H9 (cell line): ENCODE data around the gene SLC9A4. TPM values are rescaled to one million over a fixed set of nuclear protein-coding genes. Genes with fewer than 3 reads are reported as not detected.
A peak's percentile ranks its signal among the peaks of the same experiment; 100 is the strongest.
"Not testable (repeated sequence)": the region's sequence is repeated elsewhere in the genome, so short reads cannot be mapped to it uniquely, and the experiment has no call there.

Experiments
- DNase-seq: peaks from one replicate; pipeline ENCODE4 v3.0.0-alpha.2; 2017
- H2AFZ ChIP-seq: one replicate; pipeline ENCODE4 v1.6.1; 2013; ENCODE audit warnings: mild to moderate bottlenecking, low read length, control low read depth, moderate library complexity
- H2AK5ac ChIP-seq: 2 replicates; pipeline ENCODE4 v1.6.1; 2013; ENCODE audit warnings: low read length, control low read depth, mixed read lengths; ENCODE audit not compliant: insufficient read length
- H2BK120ac ChIP-seq: one replicate; pipeline ENCODE4 v1.6.1; 2013; ENCODE audit warnings: low read depth, mild to moderate bottlenecking, low read length, control low read depth, inconsistent platforms; ENCODE audit not compliant: poor library complexity, severe bottlenecking
- H2BK12ac ChIP-seq: 2 replicates; pipeline ENCODE4 v1.6.1; 2013; ENCODE audit warnings: low read length, control low read depth, mixed read lengths, low read depth; ENCODE audit not compliant: insufficient read length
- H2BK15ac ChIP-seq: 2 replicates; pipeline ENCODE4 v1.6.1; 2013; ENCODE audit warnings: low read depth, low read length, control low read depth
- H2BK20ac ChIP-seq: one replicate; pipeline ENCODE4 v1.6.1; 2013; ENCODE audit warnings: low read depth, mild to moderate bottlenecking, low read length, control low read depth, inconsistent platforms; ENCODE audit not compliant: poor library complexity, severe bottlenecking
- H2BK5ac ChIP-seq: 2 replicates; pipeline ENCODE4 v1.6.1; 2013; ENCODE audit warnings: low read length, control low read depth, mixed read lengths; ENCODE audit not compliant: insufficient read length
- H3K14ac ChIP-seq: 2 replicates; pipeline ENCODE4 v1.6.1; 2013; ENCODE audit warnings: low read length, control low read depth; ENCODE audit not compliant: insufficient read depth
- H3K18ac ChIP-seq: 2 replicates; pipeline ENCODE4 v1.6.1; 2013; ENCODE audit warnings: low read depth, mild to moderate bottlenecking, mixed read lengths, low read length, control low read depth; ENCODE audit not compliant: insufficient read length
- H3K23ac ChIP-seq: 2 replicates; pipeline ENCODE4 v1.6.1; 2013; ENCODE audit warnings: low read length, control low read depth, mixed read lengths, low read depth; ENCODE audit not compliant: insufficient read length
- H3K23me2 ChIP-seq: 2 replicates; pipeline ENCODE4 v1.6.1; 2013; ENCODE audit warnings: low read depth, mild to moderate bottlenecking, mixed read lengths, low read length, control low read depth; ENCODE audit not compliant: insufficient read length, poor library complexity, severe bottlenecking
- H3K27ac ChIP-seq: 2 replicates; pipeline ENCODE4 v1.5.1; 2013; ENCODE audit warnings: low read length, control low read depth, mixed read lengths, low read depth; ENCODE audit not compliant: insufficient read length
- H3K27me3 ChIP-seq: 2 replicates; pipeline ENCODE4 v1.6.1; 2013; ENCODE audit warnings: low read length, control low read depth, inconsistent platforms; ENCODE audit not compliant: insufficient read depth
- H3K4ac ChIP-seq: 2 replicates; pipeline ENCODE4 v1.6.1; 2013; ENCODE audit warnings: low read depth, mild to moderate bottlenecking, control low read depth, inconsistent platforms, low read length, moderate library complexity
- H3K4me1 ChIP-seq: 2 replicates; pipeline ENCODE4 v1.6.1; 2013; ENCODE audit warnings: low read length, control low read depth, inconsistent platforms; ENCODE audit not compliant: insufficient read depth
- H3K4me2 ChIP-seq: 2 replicates; pipeline ENCODE4 v1.6.1; 2013; ENCODE audit warnings: low read length, control low read depth, mixed read lengths; ENCODE audit not compliant: insufficient read length, insufficient read depth
- H3K56ac ChIP-seq: 2 replicates; pipeline ENCODE4 v1.6.1; 2013; ENCODE audit warnings: low read depth, mild to moderate bottlenecking, mixed read lengths, low read length, control low read depth; ENCODE audit not compliant: insufficient read length
- H3K79me1 ChIP-seq: 2 replicates; pipeline ENCODE4 v1.6.1; 2013; ENCODE audit warnings: low read depth, mild to moderate bottlenecking, moderate library complexity, low read length, control low read depth, inconsistent platforms; ENCODE audit not compliant: insufficient read depth, poor library complexity, severe bottlenecking
- H3K79me2 ChIP-seq: 2 replicates; pipeline ENCODE4 v1.6.1; 2013; ENCODE audit warnings: low read length, control low read depth, inconsistent platforms; ENCODE audit not compliant: insufficient read depth
- H3K9ac ChIP-seq: 2 replicates; pipeline ENCODE4 v1.6.1; 2013; ENCODE audit warnings: low read length, control low read depth, mixed read lengths; ENCODE audit not compliant: insufficient read length; ENCODE audit errors: extremely low read depth
- H3K9me3 ChIP-seq: one replicate; pipeline ENCODE4 v1.6.1; 2013; ENCODE audit warnings: low read depth, low read length, inconsistent platforms; ENCODE audit not compliant: control insufficient read depth
- H3T11ph ChIP-seq: one replicate; pipeline ENCODE4 v1.6.1; 2013; ENCODE audit warnings: mild to moderate bottlenecking, low read length, control low read depth, inconsistent platforms
- H4K20me1 ChIP-seq: one replicate; pipeline ENCODE4 v1.6.1; 2013; ENCODE audit not compliant: control insufficient read depth, insufficient read length, insufficient read depth
- H4K5ac ChIP-seq: 2 replicates; pipeline ENCODE4 v1.6.1; 2013; ENCODE audit warnings: low read depth, mild to moderate bottlenecking, mixed read lengths, low read length, control low read depth; ENCODE audit not compliant: insufficient read length
- H4K8ac ChIP-seq: replicated peaks from 2 replicates; pipeline ENCODE4 v1.6.1; 2013; ENCODE audit warnings: low read length, control low read depth, mixed read lengths, low read depth; ENCODE audit not compliant: insufficient read length
- H4K91ac ChIP-seq: 2 replicates; pipeline ENCODE4 v1.6.1; 2013; ENCODE audit warnings: low read depth, mild to moderate bottlenecking, moderate library complexity, mixed read lengths, low read length, control low read depth; ENCODE audit not compliant: insufficient read length
- H3K27ac Mint-ChIP-seq, 3 experiments: 2 replicates in 2 of 3; 3 replicates in 1 of 3; pipeline ENCODE4 v1.8.0; 2020 to 2021; ENCODE audit warnings: mixed read lengths in 3 of 3, mild to moderate bottlenecking in 1 of 3, moderate library complexity in 1 of 3
- H3K27me3 Mint-ChIP-seq: 2 replicates; pipeline ENCODE4 v1.8.0; 2021; ENCODE audit warnings: low read depth, mild to moderate bottlenecking, moderate library complexity, mixed read lengths
- H3K36me3 Mint-ChIP-seq, 3 experiments: 2 replicates in 2 of 3; 3 replicates in 1 of 3; pipeline ENCODE4 v1.8.0; 2020 to 2021; ENCODE audit warnings: low read depth in 3 of 3, mixed read lengths in 3 of 3; ENCODE audit not compliant: insufficient read depth in 1 of 3
- H3K4me1 Mint-ChIP-seq, 2 experiments: 2 replicates each; pipeline ENCODE4 v1.8.0; 2020; ENCODE audit warnings: mixed read lengths in 2 of 2
- H3K4me3 Mint-ChIP-seq, 2 experiments: 2 replicates in 1 of 2; 3 replicates in 1 of 2; pipeline ENCODE4 v1.8.0; 2020 to 2021; ENCODE audit warnings: mild to moderate bottlenecking in 2 of 2, mixed read lengths in 2 of 2, moderate library complexity in 1 of 2
- H3K9me3 Mint-ChIP-seq, 2 experiments: 2 replicates in 1 of 2; 3 replicates in 1 of 2; pipeline ENCODE4 v1.8.0; 2020; ENCODE audit warnings: mild to moderate bottlenecking in 2 of 2, mixed read lengths in 2 of 2, moderate library complexity in 1 of 2
- WGBS: extraction: QIAGEN DNeasy Blood & Tissue Kit; methylation state at CpG from one replicate; pipeline ENCODE4 v1.1.7; 2013; ENCODE audit warnings: missing lambda C conversion rate, low lambda C conversion rate, mixed read lengths; ENCODE audit not compliant: insufficient read length; ENCODE audit errors: extremely low coverage; 5-methylcytosine and 5-hydroxymethylcytosine counted together
- total RNA-seq: library from RNA; stranded (reverse); gene quantifications from 2 replicates; pipeline ENCODE4 v1.2.1, GENCODE V29; 2021
- TF ChIP-seq, protein P1 (sequence below): fragments of 200-600 bp; sonication (generic); conservative IDR thresholded peaks from 3 replicates; pipeline ENCODE4 v1.8.0; 2021; ENCODE audit warnings: antibody characterized with exemption, mild to moderate bottlenecking

Gene SLC9A4
- total RNA-seq, 1 experiment from 2014 or later, result not detected

DNA sequence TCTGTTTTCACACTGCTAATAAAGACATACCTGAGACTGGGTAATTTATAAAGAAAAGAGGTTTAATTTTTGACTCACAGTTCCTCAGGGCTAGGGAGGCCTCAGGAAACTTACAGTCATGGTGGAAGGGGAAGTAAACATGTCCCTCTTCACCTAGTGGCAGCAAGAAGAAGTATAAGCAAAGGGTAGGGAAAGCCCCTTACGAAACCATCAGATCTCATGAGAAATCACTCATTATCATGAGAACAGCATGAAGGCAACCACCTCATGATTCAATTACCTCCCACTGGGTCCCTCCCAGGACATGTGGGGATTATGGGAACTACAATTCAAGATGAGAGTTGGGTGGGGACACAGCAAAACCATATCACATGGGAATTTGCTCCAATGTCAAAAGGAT, 89.5 kb downstream of the SLC9A4 start:
- not testable (repeated sequence) for H3K4me3 Mint-ChIP-seq, H2BK20ac ChIP-seq, H3K4ac ChIP-seq, H2BK5ac ChIP-seq, H3K79me1 ChIP-seq, H2AK5ac ChIP-seq, H3K27ac ChIP-seq, H2BK120ac ChIP-seq, H2AFZ ChIP-seq, H3K27me3 Mint-ChIP-seq, DNase-seq, H3K23ac ChIP-seq, H3K79me2 ChIP-seq, H4K91ac ChIP-seq, H3K4me1 Mint-ChIP-seq, H3T11ph ChIP-seq, H3K4me1 ChIP-seq, H2BK12ac ChIP-seq, H3K4me2 ChIP-seq, H4K5ac ChIP-seq, H3K18ac ChIP-seq, H3K27ac Mint-ChIP-seq, H3K23me2 ChIP-seq, H3K9me3 ChIP-seq, H3K14ac ChIP-seq, H2BK15ac ChIP-seq, H3K27me3 ChIP-seq, H3K56ac ChIP-seq, H3K9ac ChIP-seq, H4K20me1 ChIP-seq, H4K8ac ChIP-seq
- Mint-ChIP-seq H3K36me3 (peaks cover 0 to 13% (median 2%) of the 10 kb centered on the region in 3 experiments; a peak in 4 of 7 replicates), H3K9me3 (peaks cover 16 to 17% of the 10 kb centered on the region in 2 experiments)
- TF ChIP-seq, protein P1, sequence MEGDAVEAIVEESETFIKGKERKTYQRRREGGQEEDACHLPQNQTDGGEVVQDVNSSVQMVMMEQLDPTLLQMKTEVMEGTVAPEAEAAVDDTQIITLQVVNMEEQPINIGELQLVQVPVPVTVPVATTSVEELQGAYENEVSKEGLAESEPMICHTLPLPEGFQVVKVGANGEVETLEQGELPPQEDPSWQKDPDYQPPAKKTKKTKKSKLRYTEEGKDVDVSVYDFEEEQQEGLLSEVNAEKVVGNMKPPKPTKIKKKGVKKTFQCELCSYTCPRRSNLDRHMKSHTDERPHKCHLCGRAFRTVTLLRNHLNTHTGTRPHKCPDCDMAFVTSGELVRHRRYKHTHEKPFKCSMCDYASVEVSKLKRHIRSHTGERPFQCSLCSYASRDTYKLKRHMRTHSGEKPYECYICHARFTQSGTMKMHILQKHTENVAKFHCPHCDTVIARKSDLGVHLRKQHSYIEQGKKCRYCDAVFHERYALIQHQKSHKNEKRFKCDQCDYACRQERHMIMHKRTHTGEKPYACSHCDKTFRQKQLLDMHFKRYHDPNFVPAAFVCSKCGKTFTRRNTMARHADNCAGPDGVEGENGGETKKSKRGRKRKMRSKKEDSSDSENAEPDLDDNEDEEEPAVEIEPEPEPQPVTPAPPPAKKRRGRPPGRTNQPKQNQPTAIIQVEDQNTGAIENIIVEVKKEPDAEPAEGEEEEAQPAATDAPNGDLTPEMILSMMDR, result peak; percentile 45; the same call in 2 of the 3 replicates
- no CpG with 5 or more reads among the region's 1 CpG for WGBS
